ENCODE results near the gene HOXA11.

GRCh38 chr7:27154369-27154768 is 30.7 kb downstream of the HOXA11 start:
- TF ChIP-seq POLR2AphosphoS5 (IDR thresholded peaks at IDR 0.05; ENCODE audit: low read depth, low read length): no peak
- TF ChIP-seq REST (IDR thresholded peaks at IDR 0.05; ENCODE audit: insufficient read depth in 1 of 2, low read depth in 2 of 2, low read length in 2 of 2): no peak

Data from PFSK-1 (cell line).